ENCODE results near the gene MFSD8. TPM values are rescaled to one million over a fixed set of nuclear protein-coding genes. Genes with fewer than 3 reads are reported as not detected.
"Not testable (repeated sequence)": the region's sequence is repeated elsewhere in the genome, so short reads cannot be mapped to it uniquely, and the experiment has no call there.

The MFSD8 gene
- total RNA-seq, 4 donors from 2014 or later, result 13.6 to 36.1 (median 16.3) TPM

GRCh38 chr4:127936974-127937373 lies 28.0 kb downstream of the MFSD8 start:
- WGBS, result 98% methylated on average over 1 of the region's 1 CpG
- TF ChIP-seq CTCF (IDR thresholded peaks at IDR 0.05) (no peak), EP300 (IDR thresholded peaks at IDR 0.05) (no peak), POLR2AphosphoS5 (IDR thresholded peaks at IDR 0.05) (no peak), POLR2A (IDR thresholded peaks at IDR 0.05; ENCODE audit: low read depth) (no peak)
- H3K27ac ChIP-seq (replicated peaks in 1 of 4), result no peak overlapping the region
- H3K4me1 ChIP-seq, result no peaks in the 10 kb centered on the region
- peaks cover 0 to 23% (median 12%) of the 10 kb centered on the region in 4 donors for H3K36me3 ChIP-seq
- no peaks in the 10 kb centered on the region for H3K9me3 ChIP-seq
- DNase-seq (ENCODE audit: extremely low spot score), result no peak
- H3K4me3 ChIP-seq, result no peak overlapping the region
- no peaks in the 10 kb centered on the region for H3K27me3 ChIP-seq
- intact Hi-C loops (cut with DNase I), result no loop called here

- H3K27ac ChIP-seq (replicated peaks in 1 of 4); H3K4me1 ChIP-seq; H3K4me3 ChIP-seq; intact Hi-C loops (cut with DNase I); DNase-seq (ENCODE audit: extremely low spot score); H3K9me3 ChIP-seq; H3K27me3 ChIP-seq: not testable (repeated sequence)
- WGBS, result 90% methylated on average over 6 of the region's 6 CpGs
- peaks cover 11 to 54% (median 23%) of the 10 kb centered on the region in 4 donors for H3K36me3 ChIP-seq
These were observed 33.1 kb downstream of the MFSD8 start for GRCh38 chr4:127931836-127932235.

GRCh38 chr4:127930175-127930574 lies 34.8 kb downstream of the MFSD8 start:
- intact Hi-C loops (cut with DNase I), result no loop called here
- H3K9me3 ChIP-seq, result no peaks in the 10 kb centered on the region
- TF ChIP-seq CTCF (IDR thresholded peaks at IDR 0.05), result no peak
- no peak for TF ChIP-seq POLR2AphosphoS5 (IDR thresholded peaks at IDR 0.05)
- TF ChIP-seq POLR2A (IDR thresholded peaks at IDR 0.05; ENCODE audit: low read depth), result no peak
- no peak for TF ChIP-seq EP300 (IDR thresholded peaks at IDR 0.05)
- no peak for DNase-seq (ENCODE audit: extremely low spot score)
- H3K4me1 ChIP-seq, result no peaks in the 10 kb centered on the region
- 100% methylated on average over 1 of the region's 1 CpG for WGBS
- no peak overlapping the region for H3K4me3 ChIP-seq
- H3K27me3 ChIP-seq, result no peaks in the 10 kb centered on the region
- no peak overlapping the region for H3K27ac ChIP-seq (replicated peaks in 1 of 4)
- H3K36me3 ChIP-seq, result peaks cover 11 to 60% (median 31%) of the 10 kb centered on the region in 4 donors

GRCh38 chr4:127925720-127926119 lies 39.3 kb downstream of the MFSD8 start:
- H3K4me1 ChIP-seq; H3K9me3 ChIP-seq; H3K27ac ChIP-seq (replicated peaks in 1 of 4); H3K27me3 ChIP-seq; H3K4me3 ChIP-seq; intact Hi-C loops (cut with DNase I); DNase-seq (ENCODE audit: extremely low spot score): not testable (repeated sequence)
- peaks cover 14 to 75% (median 37%) of the 10 kb centered on the region in 4 donors for H3K36me3 ChIP-seq
- 98% methylated on average over 2 of the region's 2 CpGs for WGBS

GRCh38 chr4:127922226-127922625 lies 42.7 kb downstream of the MFSD8 start:
- DNase-seq (ENCODE audit: extremely low spot score), result no peak
- H3K27me3 ChIP-seq, result no peaks in the 10 kb centered on the region
- no peaks in the 10 kb centered on the region for H3K4me1 ChIP-seq
- no peak overlapping the region for H3K4me3 ChIP-seq
- H3K27ac ChIP-seq (replicated peaks in 1 of 4), result no peak overlapping the region
- no peak for TF ChIP-seq CTCF (IDR thresholded peaks at IDR 0.05)
- no peak for TF ChIP-seq POLR2AphosphoS5 (IDR thresholded peaks at IDR 0.05)
- no peak for TF ChIP-seq POLR2A (IDR thresholded peaks at IDR 0.05; ENCODE audit: low read depth)
- no peak for TF ChIP-seq EP300 (IDR thresholded peaks at IDR 0.05)
- H3K36me3 ChIP-seq, result peaks cover 20 to 73% (median 37%) of the 10 kb centered on the region in 4 donors
- intact Hi-C loops (cut with DNase I), result no loop called here
- H3K9me3 ChIP-seq, result no peaks in the 10 kb centered on the region
- WGBS, result 94% methylated on average over 2 of the region's 2 CpGs

- intact Hi-C loops (cut with DNase I), result no loop called here
- Histone ChIP-seq H3K4me1 (no peaks in the 10 kb centered on the region), H3K27ac (replicated peaks in 1 of 4) (no peak overlapping the region), H3K27me3 (no peaks in the 10 kb centered on the region), H3K9me3 (no peaks in the 10 kb centered on the region), H3K36me3 (peaks cover 20 to 70% (median 30%) of the 10 kb centered on the region in 4 donors), H3K4me3 (no peak overlapping the region)
- no peak for DNase-seq (ENCODE audit: extremely low spot score)
- 91% methylated on average over 3 of the region's 3 CpGs for WGBS
- TF ChIP-seq POLR2A (IDR thresholded peaks at IDR 0.05; ENCODE audit: low read depth), result no peak
- no peak for TF ChIP-seq EP300 (IDR thresholded peaks at IDR 0.05)
- no peak for TF ChIP-seq POLR2AphosphoS5 (IDR thresholded peaks at IDR 0.05)
- TF ChIP-seq CTCF (IDR thresholded peaks at IDR 0.05), result no peak
These were observed 44.5 kb downstream of the MFSD8 start for GRCh38 chr4:127920521-127920920.
